Muscle of back (tissue), 11 donors: Measurements from ENCODE around the gene CD72. TPM values are rescaled to one million over a fixed set of nuclear protein-coding genes. Genes with fewer than 3 reads are reported as not detected.
"Not testable (repeated sequence)": the region's sequence is repeated elsewhere in the genome, so short reads cannot be mapped to it uniquely, and the experiment has no call there.

ENCODE experiments used
- DNase-seq, 3 donors: peaks; one replicate each; pipeline versions ENCODE4 v3.0.0 to v3.0.0-alpha.2; 2013
- polyA plus RNA-seq, 10 donors: library from polyadenylated mRNA; unstranded; fragments of 120-200 nt; gene quantifications; one replicate each; pipeline ENCODE4 v1.2.1, GENCODE V29; 2013; ENCODE audit not compliant: insufficient read length in 10 of 10

CD72 gene
- polyA plus RNA-seq, 10 donors, result 1.1 to 3.1 (median 1.7) TPM

DNA sequence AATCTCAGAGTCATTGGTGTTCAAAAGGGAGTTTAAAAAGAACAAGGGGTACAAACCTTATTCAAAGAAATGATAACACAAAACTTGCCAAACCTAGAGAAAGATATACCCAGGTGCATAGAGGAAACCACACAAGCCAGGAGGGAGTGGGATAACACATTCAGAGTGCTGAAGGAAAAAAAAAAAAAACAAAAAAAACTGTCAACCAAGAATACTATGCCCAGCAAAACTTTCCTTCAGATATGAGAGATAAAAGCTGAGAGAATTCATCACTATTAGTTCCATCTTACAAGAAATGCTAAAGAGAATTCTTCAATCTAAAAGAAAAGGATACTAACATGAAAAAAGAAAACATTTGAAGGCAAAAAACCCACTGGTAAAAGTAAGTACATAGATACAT is 24.6 kb downstream of the CD72 start:
- DNase-seq, result no peak

GRCh38 chr9:35588506-35588905 is 29.7 kb downstream of the CD72 start:
- DNase-seq, result not testable (repeated sequence)

DNA sequence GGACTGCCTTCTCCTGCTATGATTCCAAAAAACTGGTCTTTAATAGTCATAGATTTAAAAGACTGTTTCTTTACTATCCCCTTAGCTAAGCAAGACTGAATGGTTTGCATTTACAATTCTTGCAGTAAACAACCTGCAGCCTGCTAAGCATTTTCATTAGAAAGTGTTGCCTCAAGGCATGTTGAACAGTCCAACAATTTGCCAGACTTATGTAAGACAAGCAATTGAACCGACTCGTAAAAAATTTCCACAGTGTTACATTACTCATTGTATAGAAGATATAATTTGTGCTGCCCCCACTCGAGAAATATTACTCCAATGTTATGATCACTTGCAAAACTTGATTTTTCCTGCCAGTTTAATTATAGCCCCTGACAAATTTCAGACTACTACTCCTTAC is 33.5 kb downstream of the CD72 start:
- not testable (repeated sequence) for DNase-seq

DNA sequence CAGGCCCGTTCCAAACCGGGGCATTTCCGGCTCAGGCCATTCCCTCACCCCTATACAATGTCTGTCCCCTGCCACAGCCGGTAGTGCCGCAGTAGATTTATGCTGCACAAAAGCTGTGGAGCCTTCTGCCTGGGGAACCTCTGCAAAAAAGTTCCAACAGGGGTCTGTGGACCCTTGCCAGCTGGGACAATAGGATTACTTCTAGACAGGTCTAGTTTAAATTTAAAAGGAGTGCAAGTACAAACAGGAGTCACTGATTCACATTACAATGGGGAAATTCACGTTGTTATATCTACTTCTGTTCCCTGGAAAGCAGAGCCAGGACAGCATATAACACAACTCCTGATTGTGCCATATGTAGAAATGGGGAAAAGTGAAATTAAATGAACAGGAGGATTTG is 34.7 kb downstream of the CD72 start:
- not testable (repeated sequence) for DNase-seq

DNA sequence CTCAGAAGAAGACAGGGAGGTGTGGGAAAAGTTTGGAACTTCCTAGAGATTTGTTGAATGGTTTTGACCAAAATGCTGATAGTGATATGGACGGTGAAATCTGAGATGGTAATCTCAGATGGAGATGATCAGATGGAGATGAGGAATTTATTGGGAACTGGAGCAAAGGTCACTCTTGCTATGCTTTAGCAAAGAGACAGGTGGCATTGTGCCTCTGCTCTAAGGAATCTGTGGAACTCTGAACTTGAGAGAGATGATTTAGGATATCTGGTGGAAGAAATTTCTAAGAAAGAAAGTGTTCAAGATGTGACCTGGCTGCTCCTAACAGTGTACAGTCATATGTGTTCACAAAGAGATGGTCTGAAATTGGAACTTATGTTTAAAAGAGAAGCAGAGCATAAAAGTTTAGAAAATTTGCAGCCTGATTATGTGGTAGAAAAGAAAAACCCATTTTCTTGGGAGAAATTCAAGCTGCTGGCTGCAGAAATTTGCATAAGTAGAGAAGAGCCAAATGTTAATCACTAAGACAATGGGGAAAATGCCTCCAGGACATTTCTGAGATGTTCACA is 38.5 kb downstream of the CD72 start:
- DNase-seq, result not testable (repeated sequence)

DNA sequence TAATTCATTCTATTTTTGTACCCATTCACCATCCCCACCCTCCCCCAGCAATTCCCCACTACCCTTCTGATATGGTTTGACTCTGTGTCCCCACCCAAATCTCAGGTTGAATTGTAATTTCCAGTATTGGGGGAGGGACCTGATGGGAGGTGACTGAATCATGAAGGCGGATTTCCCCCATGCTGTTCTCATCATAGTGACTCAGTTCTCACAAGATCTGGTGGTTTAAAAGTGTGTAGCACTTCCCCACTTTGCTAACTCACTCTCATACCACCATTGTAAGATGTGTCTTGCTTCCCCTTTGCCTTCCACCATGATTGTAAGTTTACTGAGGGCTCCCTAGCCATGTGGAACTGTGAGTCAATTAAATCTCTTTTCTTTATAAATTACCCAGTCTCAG is 39.1 kb downstream of the CD72 start:
- DNase-seq, result no peak

DNA sequence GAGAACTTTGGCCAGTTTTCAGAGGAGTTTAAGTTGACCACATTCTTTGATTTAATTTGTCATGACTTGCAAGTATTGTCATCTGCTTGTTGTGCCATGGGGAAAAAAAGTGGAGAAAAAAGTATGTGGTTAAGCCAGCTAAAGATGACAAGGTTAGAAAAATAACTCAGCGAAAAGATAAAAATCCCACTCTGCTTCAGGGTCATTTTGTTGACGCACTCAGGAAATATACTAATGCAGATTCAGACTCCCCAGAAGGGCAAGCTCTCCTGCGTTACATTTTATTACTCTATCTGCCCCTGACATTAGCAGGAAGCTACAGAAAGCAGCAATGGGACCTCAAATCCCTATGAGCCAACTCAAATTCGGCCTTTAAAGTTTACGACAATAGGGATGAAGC is 40.7 kb downstream of the CD72 start:
- DNase-seq, result no peak

DNA sequence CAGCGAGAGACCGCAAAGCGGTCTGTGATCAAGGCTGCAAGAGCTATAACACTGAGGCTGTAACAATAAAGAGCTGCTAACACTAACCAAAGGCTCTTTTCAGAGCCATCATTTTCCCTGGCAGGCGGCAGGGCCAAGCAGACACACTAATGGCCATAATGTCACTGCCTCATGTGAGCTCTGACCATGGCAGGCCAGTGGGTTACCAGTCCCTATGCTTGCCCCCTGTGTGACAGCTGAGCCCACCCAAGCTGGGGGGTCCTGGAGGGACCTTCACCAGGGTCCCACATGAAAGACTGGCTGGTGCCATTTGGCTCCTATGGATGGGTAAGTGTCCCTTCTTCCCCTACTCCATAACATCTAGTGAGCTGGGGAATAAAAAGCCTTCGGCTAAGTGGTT is 42.7 kb downstream of the CD72 start:
- DNase-seq, result no peak

DNA sequence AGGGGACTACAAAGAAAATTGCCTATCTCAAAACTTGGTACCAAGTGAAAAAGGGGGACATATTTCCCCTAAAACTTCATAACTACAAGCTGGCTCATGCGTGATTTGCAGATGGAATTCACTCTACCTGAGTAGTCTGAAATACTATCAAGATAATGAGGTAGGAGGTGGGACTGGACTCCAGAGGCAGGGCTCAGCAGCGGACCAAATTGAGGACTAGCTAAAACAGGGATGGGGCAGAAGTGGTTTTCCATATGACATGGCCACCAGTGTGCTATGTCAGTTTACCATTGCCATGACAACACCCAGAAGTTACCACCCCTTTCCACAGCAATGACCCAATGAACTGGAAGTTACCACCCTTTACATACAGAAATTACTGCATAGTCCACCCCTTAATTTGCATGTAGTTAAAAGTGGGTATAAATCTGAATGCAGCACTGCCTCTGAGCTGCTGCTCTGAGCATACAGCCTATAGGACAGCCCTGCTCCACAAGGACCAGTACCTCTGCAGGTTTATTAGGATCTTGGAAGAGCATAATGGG is 43.6 kb downstream of the CD72 start:
- no peak for DNase-seq

DNA sequence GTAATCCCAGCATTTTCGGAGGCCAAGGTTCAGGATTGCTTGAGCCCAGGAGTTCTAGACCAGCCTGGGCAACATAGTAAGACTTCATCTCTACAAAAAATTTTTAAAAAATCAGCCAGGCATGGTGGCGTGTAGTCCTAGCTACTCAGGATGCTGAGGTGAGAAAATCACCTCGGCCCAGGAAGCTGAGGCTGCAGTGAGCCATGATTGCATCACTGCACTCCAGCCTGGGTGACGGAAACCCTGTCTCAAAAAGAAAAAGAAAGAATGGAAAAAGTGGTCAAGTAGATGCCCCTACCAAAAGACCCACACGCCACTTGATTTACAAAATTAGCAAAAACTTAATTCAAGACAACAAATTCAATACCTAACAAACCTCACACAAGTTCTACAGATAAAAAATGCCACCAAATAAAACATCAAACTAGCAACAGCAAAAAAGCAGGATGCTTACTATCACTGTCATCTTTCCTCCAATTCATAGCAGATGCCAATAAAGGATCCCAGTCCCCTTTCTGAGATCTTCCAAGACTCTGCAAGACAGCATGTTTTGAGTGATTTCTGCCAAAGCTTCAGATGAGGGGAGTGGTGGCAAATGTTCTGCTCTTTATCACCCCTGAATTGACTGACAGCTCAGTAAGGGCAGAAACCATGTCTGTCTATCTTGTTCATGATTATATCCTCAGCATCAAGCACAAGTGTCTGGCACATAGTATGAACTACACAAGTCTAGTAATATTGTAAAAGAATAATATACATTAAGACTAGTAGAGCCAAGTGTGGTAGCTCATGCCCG is 47.3 kb downstream of the CD72 start:
- no peak for DNase-seq

GRCh38 chr9:35569206-35569605 is 49.0 kb downstream of the CD72 start:
- DNase-seq, result no peak

- no peak for DNase-seq
Observed at GRCh38 chr9:35568196-35568595, 50.0 kb downstream of the CD72 start.

DNA sequence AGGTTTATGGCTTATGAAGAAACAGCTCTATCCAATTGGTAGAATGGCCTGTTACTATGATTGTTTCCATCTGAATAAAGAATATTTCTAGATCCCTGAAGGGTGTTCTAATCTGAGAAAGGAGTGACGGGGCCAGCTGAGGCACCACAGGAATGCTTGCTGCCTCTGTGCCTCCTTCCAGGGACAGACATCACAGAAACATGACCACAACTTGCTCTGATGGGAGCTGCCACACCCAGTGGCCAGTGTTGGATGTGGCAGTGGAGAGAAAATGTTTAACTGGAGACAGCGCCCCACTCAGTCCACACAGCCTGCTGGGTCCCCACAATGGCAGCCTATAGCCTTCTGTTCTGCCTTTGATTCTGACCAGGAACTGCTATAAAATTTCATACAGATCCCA is 51.8 kb downstream of the CD72 start:
- peak in 1 of 3 donors; percentile 48 for DNase-seq

- no peak for DNase-seq
Observed at GRCh38 chr9:35564658-35565061, 53.6 kb downstream of the CD72 start.

GRCh38 chr9:35563791-35564197 is 54.4 kb downstream of the CD72 start:
- DNase-seq, result peak in 1 of 3 donors; percentile 49

- peak in 1 of 3 donors; percentile 50 for DNase-seq
Observed at GRCh38 chr9:35562895-35563780, 55.1 kb downstream of the CD72 start.

GRCh38 chr9:35561468-35562261 is 56.5 kb downstream of the CD72 start:
- no peak for DNase-seq

DNA sequence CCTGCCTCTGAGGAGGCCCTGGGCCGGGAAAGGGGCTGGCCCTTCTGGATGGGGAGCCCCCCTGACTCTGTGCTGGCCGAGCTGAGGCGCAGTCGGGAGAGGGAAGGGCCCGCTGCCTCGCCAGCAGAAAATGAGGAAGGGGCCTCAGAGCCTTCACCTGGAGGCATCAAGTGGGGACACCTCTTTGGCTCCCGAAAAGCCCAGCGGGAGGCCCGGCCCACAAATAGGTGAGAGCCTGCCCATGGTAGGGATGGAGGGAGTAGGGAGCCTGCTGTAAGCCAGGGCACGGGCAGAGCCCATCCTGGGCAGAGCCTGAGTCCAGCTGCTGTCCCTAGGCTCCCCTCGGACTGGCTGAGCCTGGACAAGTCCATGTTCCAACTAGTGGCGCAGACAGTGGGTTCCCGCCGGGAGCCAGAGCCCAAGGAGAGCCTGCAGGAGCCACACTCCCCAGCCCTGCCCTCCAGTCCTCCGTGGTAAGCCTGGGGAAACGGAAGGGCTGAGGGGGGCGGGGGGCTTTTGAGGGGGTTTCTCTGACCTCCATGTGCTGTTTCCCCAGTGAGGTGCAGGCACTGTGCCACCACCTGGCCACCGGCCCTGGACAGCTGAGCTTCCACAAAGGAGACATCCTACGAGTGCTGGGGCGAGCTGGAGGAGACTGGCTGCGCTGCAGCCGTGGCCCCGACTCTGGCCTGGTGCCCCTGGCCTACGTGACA is 57.4 kb downstream of the CD72 start:
- peak in 1 of 3 donors; percentile 46 for DNase-seq
